OCI-LY1 (cell line): ENCODE data around the gene RREB1.

ENCODE experiments used
- CTCF ChIP-seq: fragments of 200-600 bp; sonication (generic), shearing (Covaris generic); IDR thresholded peaks from 2 replicates; pipeline ENCODE4 v1.5.1; 2017; ENCODE audit warnings: mild to moderate bottlenecking, antibody characterized with exemption, low read length, moderate library complexity, mixed read lengths
- EZH2 ChIP-seq: fragments of 200-600 bp; sonication (generic), shearing (Covaris generic); IDR thresholded peaks from 2 replicates; pipeline ENCODE4 v1.8.0; 2017; ENCODE audit warnings: borderline replicate concordance, mixed run types, mild to moderate bottlenecking, antibody characterized with exemption, low read length, moderate library complexity, mixed read lengths

GRCh38 chr6:7230327-7230691, 122.5 kb downstream of the RREB1 start:
- no peak for TF ChIP-seq CTCF
- no peak for TF ChIP-seq EZH2
